NT2/D1 (cell line): Measurements from ENCODE around the gene CHRNB2.

Experiments used
- SUZ12 ChIP-seq: IDR thresholded peaks from 2 replicates; pipeline ENCODE4 v1.6.1; 2011; ENCODE audit not compliant: insufficient read length, insufficient read depth; ENCODE audit errors: extremely low read depth
- YY1 ChIP-seq: IDR thresholded peaks from 2 replicates; pipeline ENCODE4 v1.6.1; 2011; ENCODE audit not compliant: insufficient read length, insufficient read depth
- ZNF274 ChIP-seq: IDR thresholded peaks from 2 replicates; pipeline ENCODE4 v1.6.1; 2011; ENCODE audit warnings: mild to moderate bottlenecking, low read depth, low read length

DNA sequence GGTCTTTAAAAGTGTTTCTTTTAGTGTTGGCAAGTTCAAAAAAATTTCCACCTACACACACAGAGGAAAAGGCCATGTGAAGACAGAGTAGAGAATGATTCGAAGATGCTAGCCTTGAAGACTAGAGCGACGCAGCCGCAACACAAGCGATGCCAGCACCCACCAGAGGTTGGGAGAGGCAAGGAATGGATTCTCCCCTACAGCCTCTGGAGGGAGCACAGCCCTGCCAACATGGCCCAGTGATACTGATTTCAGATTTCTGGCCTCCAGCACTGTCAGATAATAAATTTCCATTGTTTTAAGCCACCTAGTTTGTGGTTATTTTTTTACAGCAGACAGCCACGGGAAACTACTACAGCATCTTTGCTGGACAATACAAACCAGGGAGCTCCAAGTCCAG, 47.3 kb downstream of the CHRNB2 start:
- TF ChIP-seq ZNF274: no peak
- no peak for TF ChIP-seq YY1
- no peak for TF ChIP-seq SUZ12
